ENCODE data around the gene SCGN. TPM values are rescaled to one million over a fixed set of nuclear protein-coding genes. Genes with fewer than 3 reads are reported as not detected.

SCGN gene
- total RNA-seq, 2 experiments from 2014 or later, result not detected

DNA sequence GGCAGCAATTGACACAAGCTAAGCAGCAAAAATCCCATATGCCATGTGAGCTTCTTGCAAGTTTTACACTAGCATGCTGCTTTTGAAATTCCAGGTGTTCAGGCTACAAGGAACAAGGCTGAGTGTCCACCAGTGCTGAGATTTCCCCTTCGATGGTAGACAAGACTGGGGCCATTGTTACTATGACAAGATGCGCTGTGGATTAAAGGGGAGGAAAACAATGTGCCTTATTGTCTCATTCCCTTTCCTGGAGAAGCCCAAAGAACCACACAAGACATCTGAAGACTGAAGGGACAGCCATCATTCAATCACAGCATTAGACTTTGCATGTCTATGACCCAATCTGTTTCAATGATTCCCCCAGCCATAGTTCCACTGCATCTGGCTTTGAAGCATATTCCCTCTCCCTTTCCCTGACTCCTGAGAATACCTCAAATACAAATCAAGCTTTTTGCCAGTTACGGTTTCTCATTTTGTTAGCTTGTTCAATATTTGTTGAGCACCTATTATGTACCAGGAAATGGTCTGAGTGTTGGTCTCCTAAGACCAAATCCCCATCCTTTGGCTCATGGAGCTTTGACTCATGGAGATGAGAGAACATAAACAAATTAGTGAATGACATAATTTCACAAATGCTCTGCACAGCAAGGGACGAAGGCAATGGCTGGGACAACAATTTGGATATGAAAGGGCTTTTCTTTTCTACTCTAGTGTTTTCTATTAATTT is 23.4 kb upstream of the SCGN start:
- Mint-ChIP-seq H3K27ac (no peak overlapping the region), H3K4me3 (no peak overlapping the region), H3K9me3 (no peaks in the 10 kb centered on the region), H3K36me3 (no peaks in the 10 kb centered on the region), H3K4me1 (no peaks in the 10 kb centered on the region), H3K27me3 (peaks cover 8% of the 10 kb centered on the region)
- ATAC-seq (ENCODE audit: low read depth) (no peak), DNase-seq (no peak)
- POLR2A ChIA-PET, result no interaction called here

DNA sequence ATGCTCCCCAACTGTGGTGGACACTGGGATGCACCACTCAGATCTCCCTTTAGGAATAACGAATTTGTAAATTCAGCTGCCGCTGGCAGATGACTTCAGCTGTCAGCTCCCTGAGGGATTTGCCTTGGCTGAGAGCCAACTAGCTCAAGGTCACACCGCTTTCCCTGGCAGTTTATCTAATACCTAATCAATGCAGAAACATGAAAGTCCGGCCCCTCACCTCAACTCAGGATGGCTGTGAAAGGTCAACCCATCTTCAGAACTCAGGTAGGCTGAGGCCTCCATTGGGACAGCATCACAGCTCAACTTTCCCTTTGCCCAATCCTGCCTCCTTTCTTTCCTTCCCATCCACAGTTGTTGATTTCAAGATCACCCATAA is 22.8 kb upstream of the SCGN start:
- Mint-ChIP-seq H3K4me3 (no peak overlapping the region), H3K36me3 (no peaks in the 10 kb centered on the region), H3K27ac (no peak overlapping the region), H3K4me1 (no peaks in the 10 kb centered on the region), H3K27me3 (peaks cover 8% of the 10 kb centered on the region), H3K9me3 (no peaks in the 10 kb centered on the region)
- POLR2A ChIA-PET, result no interaction called here
- ATAC-seq (ENCODE audit: low read depth), result no peak
- DNase-seq, result no peak

DNA sequence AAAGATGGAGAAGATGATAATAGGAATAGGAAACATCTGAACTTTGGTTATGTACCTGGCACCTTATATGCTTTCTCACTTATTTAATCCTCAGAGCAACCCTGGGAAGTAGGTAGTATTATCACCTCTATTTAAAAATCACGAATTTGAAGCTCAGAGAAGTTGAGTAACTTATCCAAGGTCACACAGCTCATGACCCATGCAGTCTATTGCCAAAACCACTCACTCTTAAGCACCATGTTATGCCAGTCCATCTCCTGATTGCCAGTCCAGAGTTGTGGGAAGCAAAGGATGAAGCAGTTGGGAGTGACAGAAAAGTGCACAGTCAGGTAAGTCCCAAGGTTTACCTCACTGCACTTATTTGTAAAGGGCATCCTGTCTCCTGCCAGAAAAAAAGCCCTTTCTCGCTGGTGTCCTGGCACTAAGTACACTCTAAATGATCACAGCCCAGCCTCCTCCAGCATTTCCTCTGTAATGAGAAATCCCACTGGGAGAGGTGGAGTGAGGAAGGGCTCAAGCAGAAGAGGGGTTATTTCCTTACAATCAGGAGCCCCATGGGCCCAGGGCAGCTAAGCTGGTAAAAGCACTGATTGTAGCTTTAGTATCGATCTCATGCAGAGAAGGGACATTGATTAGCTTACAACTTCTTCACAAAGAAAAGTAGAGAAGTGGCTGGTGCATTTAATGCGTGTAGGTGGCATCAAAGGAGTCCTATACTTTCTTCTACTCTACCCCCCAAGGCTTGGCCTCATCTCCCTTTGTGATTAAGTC is 21.3 kb upstream of the SCGN start:
- Mint-ChIP-seq H3K27ac (no peak overlapping the region), H3K27me3 (peaks cover 13% of the 10 kb centered on the region), H3K4me1 (no peaks in the 10 kb centered on the region), H3K9me3 (no peaks in the 10 kb centered on the region), H3K4me3 (no peak overlapping the region), H3K36me3 (no peaks in the 10 kb centered on the region)
- ATAC-seq (ENCODE audit: low read depth) (no peak), DNase-seq (no peak)
- POLR2A ChIA-PET, result no interaction called here

DNA sequence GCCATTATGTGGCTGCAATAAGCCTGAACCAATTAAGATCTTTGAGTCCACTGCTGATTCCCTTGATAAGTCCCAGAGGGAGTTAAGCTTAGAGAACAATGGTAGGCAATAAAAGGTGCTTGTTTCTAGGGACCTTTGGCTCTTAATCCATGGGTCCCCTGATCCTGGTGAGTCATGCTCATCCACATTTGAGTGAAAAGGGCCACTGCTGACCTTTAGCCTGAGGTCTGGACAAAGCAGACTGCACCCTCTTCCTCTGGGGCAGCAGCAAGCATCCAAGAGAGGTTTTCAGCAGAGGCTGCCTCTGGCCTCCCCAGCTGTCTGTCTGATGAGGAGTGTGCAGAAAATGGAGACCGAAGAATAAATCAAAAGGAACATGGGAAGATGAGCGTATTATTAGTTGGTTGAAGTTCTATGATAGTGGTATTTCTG is 16.1 kb upstream of the SCGN start:
- ATAC-seq (ENCODE audit: low read depth) (no peak), DNase-seq (no peak)
- H3K4me1 Mint-ChIP-seq, result no peaks in the 10 kb centered on the region
- POLR2A ChIA-PET, result no interaction called here
- no peaks in the 10 kb centered on the region for H3K9me3 Mint-ChIP-seq
- no peaks in the 10 kb centered on the region for H3K36me3 Mint-ChIP-seq
- no peak overlapping the region for H3K4me3 Mint-ChIP-seq
- peaks cover 16% of the 10 kb centered on the region for H3K27me3 Mint-ChIP-seq
- no peak overlapping the region for H3K27ac Mint-ChIP-seq

DNA sequence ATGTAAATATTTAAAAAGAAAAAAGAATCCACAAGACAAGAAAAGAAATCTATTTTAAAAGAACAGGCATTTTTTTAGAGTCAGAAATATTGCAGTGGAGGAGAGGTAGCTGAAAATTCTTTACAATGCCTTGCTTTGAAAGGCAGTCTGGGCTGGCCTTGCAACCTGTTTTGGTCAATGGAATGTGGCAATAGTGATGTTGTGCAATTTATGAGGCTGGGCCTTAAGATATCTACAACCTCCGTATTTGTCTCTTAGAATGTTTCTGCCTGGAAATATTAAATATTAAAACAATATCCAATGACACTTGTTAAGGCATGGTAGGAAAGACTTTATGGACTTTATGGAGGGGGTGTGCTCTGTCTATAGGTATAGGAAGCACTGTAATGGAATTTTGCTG is 14.8 kb upstream of the SCGN start:
- DNase-seq, result no peak
- H3K27me3 Mint-ChIP-seq, result peaks cover 24% of the 10 kb centered on the region
- H3K4me1 Mint-ChIP-seq, result no peaks in the 10 kb centered on the region
- H3K4me3 Mint-ChIP-seq, result no peak overlapping the region
- no peaks in the 10 kb centered on the region for H3K36me3 Mint-ChIP-seq
- POLR2A ChIA-PET, result no interaction called here
- H3K9me3 Mint-ChIP-seq, result no peaks in the 10 kb centered on the region
- H3K27ac Mint-ChIP-seq, result no peak overlapping the region
- ATAC-seq (ENCODE audit: low read depth), result no peak

DNA sequence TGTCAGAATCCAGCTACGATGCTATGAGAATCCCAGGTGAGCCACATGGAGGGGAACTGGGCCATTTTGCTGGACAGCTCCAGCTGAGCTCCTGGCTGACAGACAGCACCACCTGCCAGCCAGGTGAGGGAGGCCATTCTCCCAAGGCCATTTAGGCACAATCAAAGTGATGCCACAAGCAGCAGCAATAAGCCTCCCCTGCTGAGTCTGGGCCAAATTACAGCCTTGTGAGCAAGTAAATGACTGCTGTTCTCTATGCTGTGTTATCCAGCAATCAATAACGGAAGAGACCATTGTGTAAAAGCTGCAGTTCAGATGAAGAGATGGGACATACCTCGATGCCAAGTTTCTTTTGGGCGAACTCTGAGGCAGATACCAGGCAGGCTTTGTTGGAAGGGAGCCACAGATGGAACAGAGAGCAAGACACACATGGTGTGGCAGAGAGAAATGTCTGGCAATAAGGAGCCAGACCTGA is 14.0 kb upstream of the SCGN start:
- no peak overlapping the region for H3K4me3 Mint-ChIP-seq
- no peak for DNase-seq
- H3K9me3 Mint-ChIP-seq, result no peaks in the 10 kb centered on the region
- H3K4me1 Mint-ChIP-seq, result no peaks in the 10 kb centered on the region
- peaks cover 30% of the 10 kb centered on the region for H3K27me3 Mint-ChIP-seq
- no peak overlapping the region for H3K27ac Mint-ChIP-seq
- ATAC-seq (ENCODE audit: low read depth), result no peak
- no peaks in the 10 kb centered on the region for H3K36me3 Mint-ChIP-seq
- POLR2A ChIA-PET, result no interaction called here

DNA sequence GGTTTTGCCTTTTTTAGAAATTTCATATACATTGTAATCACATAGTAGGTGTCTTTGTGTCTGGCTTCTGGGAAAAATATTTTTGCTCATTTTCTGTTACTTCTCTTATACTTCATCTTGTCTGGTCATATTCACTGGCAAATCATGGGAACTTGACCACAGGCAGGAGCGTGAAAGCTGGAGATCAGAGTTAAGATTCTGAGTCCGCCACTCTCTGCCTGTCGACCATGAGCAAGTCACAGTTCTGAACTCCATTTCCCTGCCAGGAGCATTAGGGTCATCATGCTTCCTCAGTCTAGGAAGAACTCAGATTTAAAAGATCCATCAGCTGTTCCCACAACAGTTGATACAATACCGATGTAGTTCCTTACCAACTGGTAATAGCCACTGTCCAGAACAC is 12.4 kb upstream of the SCGN start:
- H3K36me3 Mint-ChIP-seq, result no peaks in the 10 kb centered on the region
- DNase-seq (no peak), ATAC-seq (ENCODE audit: low read depth) (no peak)
- H3K9me3 Mint-ChIP-seq, result no peaks in the 10 kb centered on the region
- no peak overlapping the region for H3K4me3 Mint-ChIP-seq
- no peak overlapping the region for H3K27ac Mint-ChIP-seq
- POLR2A ChIA-PET, result no interaction called here
- H3K4me1 Mint-ChIP-seq, result no peaks in the 10 kb centered on the region
- H3K27me3 Mint-ChIP-seq, result peaks cover 37% of the 10 kb centered on the region

DNA sequence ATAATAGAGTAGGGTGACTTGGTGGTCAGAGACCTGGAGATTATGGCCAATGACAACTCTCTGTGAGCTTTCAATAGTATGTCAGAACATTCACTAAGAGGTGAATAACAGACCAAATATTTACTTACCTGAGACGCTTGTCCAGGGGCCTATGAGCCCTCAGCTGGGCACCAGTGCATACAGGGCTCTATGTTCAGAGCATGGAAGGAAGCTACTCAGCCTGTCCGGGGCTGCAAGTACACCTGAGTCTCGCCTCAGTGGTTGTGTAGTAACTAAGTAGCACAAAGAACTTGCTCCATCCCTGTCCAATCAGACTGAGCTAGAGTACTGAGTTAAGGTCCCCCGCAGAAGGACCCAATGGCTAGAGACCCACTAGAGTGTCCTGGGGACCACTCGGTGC is 11.6 kb upstream of the SCGN start:
- no peaks in the 10 kb centered on the region for H3K4me1 Mint-ChIP-seq
- no peak overlapping the region for H3K27ac Mint-ChIP-seq
- DNase-seq (no peak), ATAC-seq (ENCODE audit: low read depth) (no peak)
- H3K36me3 Mint-ChIP-seq, result no peaks in the 10 kb centered on the region
- H3K9me3 Mint-ChIP-seq, result no peaks in the 10 kb centered on the region
- H3K4me3 Mint-ChIP-seq, result no peak overlapping the region
- H3K27me3 Mint-ChIP-seq, result peaks cover 39% of the 10 kb centered on the region
- POLR2A ChIA-PET, result no interaction called here

DNA sequence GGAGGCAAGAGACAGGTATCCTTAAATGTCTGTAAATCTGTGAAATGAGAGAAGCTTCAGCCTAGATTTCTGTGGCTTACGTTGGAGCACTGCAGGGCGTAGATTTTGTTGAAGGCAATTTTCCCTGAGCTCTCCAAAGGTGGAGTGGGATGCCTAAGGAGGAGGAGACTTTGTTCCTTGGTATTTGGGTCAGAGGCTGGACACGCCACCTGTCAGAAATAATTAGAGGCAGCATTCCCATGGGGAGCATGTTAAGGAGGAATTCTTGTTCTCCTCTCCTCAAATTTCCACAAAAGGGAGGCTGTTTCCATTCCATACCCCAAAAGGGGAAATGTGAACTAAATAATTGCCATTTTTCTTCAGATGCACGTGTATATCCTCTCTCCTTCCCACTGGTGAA is 11.1 kb upstream of the SCGN start:
- no peak for ATAC-seq (ENCODE audit: low read depth)
- no peak overlapping the region for H3K4me3 Mint-ChIP-seq
- DNase-seq, result no peak
- H3K27me3 Mint-ChIP-seq, result peaks cover 43% of the 10 kb centered on the region
- no peak overlapping the region for H3K27ac Mint-ChIP-seq
- no peaks in the 10 kb centered on the region for H3K9me3 Mint-ChIP-seq
- POLR2A ChIA-PET, result no interaction called here
- H3K36me3 Mint-ChIP-seq, result no peaks in the 10 kb centered on the region
- no peaks in the 10 kb centered on the region for H3K4me1 Mint-ChIP-seq

DNA sequence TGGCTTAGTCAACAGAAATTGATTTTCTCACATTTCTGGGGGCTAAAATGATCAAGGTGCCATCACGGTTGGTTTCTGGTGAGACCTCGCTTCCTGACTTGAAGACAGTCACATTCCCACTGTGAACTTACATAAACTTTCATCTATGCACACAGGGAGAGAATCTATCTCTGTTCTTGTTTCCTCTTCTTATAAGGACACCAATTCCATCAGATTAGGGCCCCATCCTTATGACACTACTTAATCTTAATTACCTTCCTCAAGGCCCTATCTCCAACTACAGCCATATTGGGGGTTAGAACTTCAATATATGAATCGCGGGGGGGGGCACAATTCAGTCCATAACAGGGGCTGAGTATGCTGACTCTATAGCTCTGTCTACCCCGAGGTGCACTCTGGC is 10.6 kb upstream of the SCGN start:
- H3K9me3 Mint-ChIP-seq, result no peaks in the 10 kb centered on the region
- no peaks in the 10 kb centered on the region for H3K4me1 Mint-ChIP-seq
- DNase-seq (no peak), ATAC-seq (ENCODE audit: low read depth) (no peak)
- H3K36me3 Mint-ChIP-seq, result no peaks in the 10 kb centered on the region
- peaks cover 46% of the 10 kb centered on the region for H3K27me3 Mint-ChIP-seq
- POLR2A ChIA-PET, result no interaction called here
- no peak overlapping the region for H3K4me3 Mint-ChIP-seq
- no peak overlapping the region for H3K27ac Mint-ChIP-seq

DNA sequence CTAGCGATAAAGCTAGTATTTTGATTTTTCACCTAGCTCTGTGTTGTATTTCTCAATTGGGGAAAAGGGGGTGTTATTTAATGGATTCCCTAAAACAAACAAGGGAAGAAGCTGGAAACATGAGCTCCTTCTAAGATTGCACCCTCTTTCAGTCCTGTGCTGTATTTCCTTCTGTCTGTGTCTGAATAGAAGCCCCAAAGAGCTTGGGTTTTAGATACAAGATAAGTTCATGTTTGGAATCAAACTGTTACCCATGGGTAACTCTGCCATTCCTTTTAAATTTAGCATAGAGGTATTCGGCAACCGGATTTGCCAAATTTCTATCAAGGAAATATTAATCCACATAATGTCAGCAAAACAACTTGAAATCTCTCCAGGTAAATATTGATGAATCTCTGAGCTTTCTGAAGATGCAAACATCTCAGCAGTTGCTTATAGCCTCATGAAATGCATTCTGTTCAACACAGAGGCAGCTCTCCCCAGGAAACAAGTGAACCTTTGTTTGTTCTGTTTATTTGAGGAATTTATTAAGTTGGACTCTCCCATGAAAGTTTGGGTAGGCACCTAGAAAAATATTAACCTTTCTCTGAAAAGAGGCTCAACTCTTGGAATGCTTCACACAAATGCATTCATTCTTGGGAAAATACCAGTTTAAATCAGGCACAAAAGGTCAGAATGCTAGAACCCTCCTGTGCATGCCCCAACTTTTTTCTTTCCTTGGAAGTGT is 9.9 kb upstream of the SCGN start:
- POLR2A ChIA-PET, result no interaction called here
- H3K4me3 Mint-ChIP-seq, result no peak overlapping the region
- H3K27ac Mint-ChIP-seq, result no peak overlapping the region
- peaks cover 52% of the 10 kb centered on the region for H3K27me3 Mint-ChIP-seq
- no peaks in the 10 kb centered on the region for H3K4me1 Mint-ChIP-seq
- H3K36me3 Mint-ChIP-seq, result no peaks in the 10 kb centered on the region
- no peak for ATAC-seq (ENCODE audit: low read depth)
- no peak for DNase-seq
- H3K9me3 Mint-ChIP-seq, result no peaks in the 10 kb centered on the region

DNA sequence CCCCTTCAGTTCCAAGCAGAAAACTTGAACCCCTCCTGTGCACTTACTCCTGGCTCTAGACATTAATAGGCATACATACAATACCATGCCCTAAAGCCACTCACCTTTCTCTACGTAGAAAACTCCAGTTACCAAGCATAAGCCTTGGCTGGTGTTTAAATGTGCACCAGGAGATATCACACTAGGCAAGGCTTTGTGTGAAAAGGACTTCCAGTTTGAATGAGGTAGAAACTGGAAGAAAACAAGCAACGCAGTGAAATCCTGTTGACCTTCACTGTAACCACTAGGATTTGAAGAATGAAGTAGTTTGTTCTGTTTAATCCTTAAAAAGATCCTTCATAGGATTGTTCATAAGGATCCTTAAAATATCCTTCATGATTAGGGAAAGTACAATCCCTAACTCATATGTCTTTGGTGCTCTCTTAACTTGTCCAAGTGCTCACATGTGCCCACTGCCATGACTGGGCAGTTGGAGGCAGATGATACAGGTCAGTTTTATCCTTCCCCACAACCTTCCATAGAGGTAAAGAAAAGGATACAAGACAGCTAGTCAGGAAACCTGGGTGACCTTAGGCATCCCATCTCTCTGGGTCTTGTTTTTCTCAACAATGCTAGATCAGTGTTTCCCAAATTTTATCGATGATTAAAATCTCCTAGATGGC is 9.2 kb upstream of the SCGN start:
- Mint-ChIP-seq H3K36me3 (no peaks in the 10 kb centered on the region), H3K9me3 (no peaks in the 10 kb centered on the region), H3K27me3 (peaks cover 50% of the 10 kb centered on the region), H3K4me3 (no peak overlapping the region), H3K27ac (no peak overlapping the region), H3K4me1 (no peaks in the 10 kb centered on the region)
- POLR2A ChIA-PET, result no interaction called here
- ATAC-seq (ENCODE audit: low read depth) (no peak), DNase-seq (no peak)

DNA sequence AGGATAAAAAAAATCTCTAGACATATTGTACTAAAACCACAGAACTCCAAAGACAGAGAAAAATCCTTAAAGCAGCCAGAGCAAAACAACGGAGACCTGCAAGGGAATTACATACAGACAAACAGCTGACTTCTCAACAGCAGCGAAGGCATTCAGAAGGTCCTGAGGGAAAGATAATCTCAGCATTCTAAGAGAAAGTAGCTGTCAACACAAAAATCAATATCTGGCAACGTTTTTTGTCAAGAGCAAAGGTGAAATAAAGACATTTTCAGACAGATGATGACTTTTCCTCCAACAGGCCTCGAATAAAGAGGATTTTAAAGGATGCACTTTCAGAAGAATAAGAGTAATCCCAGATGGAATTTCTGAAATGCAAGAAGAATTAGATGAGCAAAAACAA is 6.1 kb upstream of the SCGN start:
- POLR2A ChIA-PET, result no interaction called here
- H3K27me3 Mint-ChIP-seq, result peaks cover 69% of the 10 kb centered on the region
- no peaks in the 10 kb centered on the region for H3K9me3 Mint-ChIP-seq
- DNase-seq, result no peak
- H3K27ac Mint-ChIP-seq, result no peak overlapping the region
- no peak for ATAC-seq (ENCODE audit: low read depth)
- H3K4me1 Mint-ChIP-seq, result no peaks in the 10 kb centered on the region
- no peak overlapping the region for H3K4me3 Mint-ChIP-seq
- no peaks in the 10 kb centered on the region for H3K36me3 Mint-ChIP-seq
